Measurements from ENCODE around the gene STX10.
A peak's percentile ranks its signal among the peaks of the same experiment; 100 is the strongest.
"Not testable (repeated sequence)": the region's sequence is repeated elsewhere in the genome, so short reads cannot be mapped to it uniquely, and the experiment has no call there.

The STX10 gene

GRCh38 chr19:13150187-13150930 is at the start of gene STX10, which contains the start of gene IER2:
Gene STX10, minus strand, starts transcription at chr19:13150375. Its CDS starts 202 bp downstream, at chr19:13150173.
Gene IER2, plus strand, starts transcription at chr19:13150411. Its CDS starts 2,776 bp downstream, at chr19:13153187.
- H3K36me3 Mint-ChIP-seq, result peaks cover 10% of the 10 kb centered on the region
- no peaks in the 10 kb centered on the region for H3K9me3 Mint-ChIP-seq (ENCODE audit: low read depth)
- H3K4me1 Mint-ChIP-seq (ENCODE audit: low read depth), result peaks cover 16% of the 10 kb centered on the region
- H3K27me3 Mint-ChIP-seq, result no peaks in the 10 kb centered on the region
- peak within 1 kb of the TSS; percentile 94 for H3K27ac Mint-ChIP-seq
- peak within 1 kb of the TSS; percentile 98 for H3K4me3 Mint-ChIP-seq

- no peak overlapping the region for H3K4me3 Mint-ChIP-seq
- H3K36me3 Mint-ChIP-seq, result no peaks in the 10 kb centered on the region
- no peaks in the 10 kb centered on the region for H3K9me3 Mint-ChIP-seq (ENCODE audit: low read depth)
- H3K27me3 Mint-ChIP-seq, result no peaks in the 10 kb centered on the region
- peaks cover 16% of the 10 kb centered on the region for H3K4me1 Mint-ChIP-seq (ENCODE audit: low read depth)
- no peak overlapping the region for H3K27ac Mint-ChIP-seq
These were observed 48.5 kb upstream of the STX10 start for GRCh38 chr19:13198634-13199033.

- no peaks in the 10 kb centered on the region for H3K27me3 Mint-ChIP-seq
- no peaks in the 10 kb centered on the region for H3K36me3 Mint-ChIP-seq
- H3K27ac Mint-ChIP-seq, result no peak overlapping the region
- H3K4me3 Mint-ChIP-seq, result no peak overlapping the region
- no peaks in the 10 kb centered on the region for H3K9me3 Mint-ChIP-seq (ENCODE audit: low read depth)
- H3K4me1 Mint-ChIP-seq (ENCODE audit: low read depth), result peaks cover 27% of the 10 kb centered on the region
These were observed 45.5 kb upstream of the STX10 start for GRCh38 chr19:13195678-13196077.

GRCh38 chr19:13190781-13191540 is 40.8 kb upstream of the STX10 start:
- peaks cover 42% of the 10 kb centered on the region for H3K4me1 Mint-ChIP-seq (ENCODE audit: low read depth)
- H3K9me3 Mint-ChIP-seq (ENCODE audit: low read depth), result no peaks in the 10 kb centered on the region
- no peaks in the 10 kb centered on the region for H3K36me3 Mint-ChIP-seq
- no peak overlapping the region for H3K4me3 Mint-ChIP-seq
- H3K27ac Mint-ChIP-seq, result no peak overlapping the region
- H3K27me3 Mint-ChIP-seq, result no peaks in the 10 kb centered on the region

- Mint-ChIP-seq H3K36me3 (no peaks in the 10 kb centered on the region), H3K4me1 (ENCODE audit: low read depth) (peaks cover 36% of the 10 kb centered on the region), H3K27ac (no peak overlapping the region)
These were observed 39.4 kb upstream of the STX10 start for GRCh38 chr19:13189600-13189999.

GRCh38 chr19:13187419-13187818 is 37.2 kb upstream of the STX10 start:
- Mint-ChIP-seq H3K27ac (peak overlapping the region; percentile 28), H3K4me3 (no peak overlapping the region), H3K27me3 (no peaks in the 10 kb centered on the region), H3K9me3 (ENCODE audit: low read depth) (no peaks in the 10 kb centered on the region), H3K36me3 (no peaks in the 10 kb centered on the region), H3K4me1 (ENCODE audit: low read depth) (peaks cover 26% of the 10 kb centered on the region)

More at GRCh38 chr19:13189600-13189999, 39.4 kb upstream of the STX10 start:
- Mint-ChIP-seq H3K27me3 (no peaks in the 10 kb centered on the region), H3K9me3 (ENCODE audit: low read depth) (no peaks in the 10 kb centered on the region), H3K4me3 (no peak overlapping the region)

GRCh38 chr19:13186688-13187087 is 36.5 kb upstream of the STX10 start:
- not testable (repeated sequence) for H3K36me3 Mint-ChIP-seq; H3K4me3 Mint-ChIP-seq; H3K27me3 Mint-ChIP-seq; H3K27ac Mint-ChIP-seq; H3K9me3 Mint-ChIP-seq (ENCODE audit: low read depth)
- H3K4me1 Mint-ChIP-seq (ENCODE audit: low read depth), result peaks cover 32% of the 10 kb centered on the region

- H3K27me3 Mint-ChIP-seq; H3K9me3 Mint-ChIP-seq (ENCODE audit: low read depth); H3K36me3 Mint-ChIP-seq; H3K4me3 Mint-ChIP-seq; H3K27ac Mint-ChIP-seq: not testable (repeated sequence)
- H3K4me1 Mint-ChIP-seq (ENCODE audit: low read depth), result peaks cover 31% of the 10 kb centered on the region
These were observed 35.8 kb upstream of the STX10 start for GRCh38 chr19:13185763-13186657.

GRCh38 chr19:13184926-13185325 is 34.8 kb upstream of the STX10 start:
- H3K9me3 Mint-ChIP-seq (ENCODE audit: low read depth); H3K27ac Mint-ChIP-seq; H3K4me3 Mint-ChIP-seq; H3K36me3 Mint-ChIP-seq; H3K27me3 Mint-ChIP-seq: not testable (repeated sequence)
- H3K4me1 Mint-ChIP-seq (ENCODE audit: low read depth), result peaks cover 38% of the 10 kb centered on the region

- no peaks in the 10 kb centered on the region for H3K36me3 Mint-ChIP-seq
- H3K4me3 Mint-ChIP-seq, result peak overlapping the region; percentile 61
- no peaks in the 10 kb centered on the region for H3K9me3 Mint-ChIP-seq (ENCODE audit: low read depth)
- H3K27ac Mint-ChIP-seq, result peak overlapping the region; percentile 73
- peaks cover 31% of the 10 kb centered on the region for H3K4me1 Mint-ChIP-seq (ENCODE audit: low read depth)
- no peaks in the 10 kb centered on the region for H3K27me3 Mint-ChIP-seq
These were observed 31.7 kb upstream of the STX10 start for GRCh38 chr19:13181747-13182388.

GRCh38 chr19:13178291-13178690 is 28.1 kb upstream of the STX10 start:
- not testable (repeated sequence) for H3K27me3 Mint-ChIP-seq; H3K4me3 Mint-ChIP-seq; H3K36me3 Mint-ChIP-seq; H3K9me3 Mint-ChIP-seq (ENCODE audit: low read depth)
- H3K27ac Mint-ChIP-seq, result peak overlapping the region; percentile 58
- H3K4me1 Mint-ChIP-seq (ENCODE audit: low read depth), result peaks cover 37% of the 10 kb centered on the region

- H3K36me3 Mint-ChIP-seq, H3K4me3 Mint-ChIP-seq: not testable (repeated sequence)
These were observed 27.4 kb upstream of the STX10 start for GRCh38 chr19:13177584-13177983.

GRCh38 chr19:13176345-13176744 is 26.2 kb upstream of the STX10 start:
- Mint-ChIP-seq H3K27me3 (no peaks in the 10 kb centered on the region), H3K4me1 (ENCODE audit: low read depth) (peaks cover 49% of the 10 kb centered on the region), H3K9me3 (ENCODE audit: low read depth) (no peaks in the 10 kb centered on the region), H3K27ac (no peak overlapping the region), H3K36me3 (no peaks in the 10 kb centered on the region), H3K4me3 (no peak overlapping the region)

More at GRCh38 chr19:13177584-13177983, 27.4 kb upstream of the STX10 start:
- H3K27ac Mint-ChIP-seq; H3K9me3 Mint-ChIP-seq (ENCODE audit: low read depth); H3K27me3 Mint-ChIP-seq: not testable (repeated sequence)
- peaks cover 44% of the 10 kb centered on the region for H3K4me1 Mint-ChIP-seq (ENCODE audit: low read depth)

GRCh38 chr19:13173139-13173737 is 23.1 kb upstream of the STX10 start:
- H3K9me3 Mint-ChIP-seq (ENCODE audit: low read depth), result no peaks in the 10 kb centered on the region
- H3K36me3 Mint-ChIP-seq, result no peaks in the 10 kb centered on the region
- H3K4me1 Mint-ChIP-seq (ENCODE audit: low read depth), result peaks cover 62% of the 10 kb centered on the region
- peak overlapping the region; percentile 92 for H3K4me3 Mint-ChIP-seq
- peak overlapping the region; percentile 100 for H3K27ac Mint-ChIP-seq
- H3K27me3 Mint-ChIP-seq, result no peaks in the 10 kb centered on the region

All from activated naive CD8-positive, alpha-beta T cell (primary cell).